SK-N-SH treated with all-trans-retinoic acid at 6 μM for 48 hours (cell line): Measurements from ENCODE around the gene ERCC8.

ENCODE experiments used
- ATAC-seq: fragments of 200-7000 bp; cut with Tn5 transposase; 3 replicates; pipeline ENCODE4 v1.9.1; 2020; ENCODE audit warnings: mild to moderate bottlenecking, moderate library complexity
- ARNTL ChIP-seq: fragments of 450-650 bp; formaldehyde crosslinking; IDR thresholded peaks from 2 replicates; pipeline ENCODE4 v1.5.0; 2020; ENCODE audit warnings: low read depth, mild to moderate bottlenecking, moderate library complexity, borderline replicate concordance
- BACH2 ChIP-seq: fragments of 250-450 bp; sonication (Bioruptor Pico); IDR thresholded peaks from 2 replicates; pipeline ENCODE4 v1.9.0; 2021; ENCODE audit warnings: mild to moderate bottlenecking, borderline replicate concordance
- CSDC2 ChIP-seq: fragments of 250-450 bp; sonication (Bioruptor Pico); IDR thresholded peaks from 2 replicates; pipeline ENCODE4 v1.5.0; 2020; ENCODE audit warnings: mild to moderate bottlenecking, moderate library complexity
- ESRRG ChIP-seq: fragments of 250-450 bp; sonication (Bioruptor Pico); IDR thresholded peaks from 2 replicates; pipeline ENCODE4 v1.6.1; 2021; ENCODE audit warnings: mild to moderate bottlenecking
- GLIS3 ChIP-seq: fragments of 250-450 bp; sonication (Bioruptor Pico); IDR thresholded peaks from 2 replicates; pipeline ENCODE4 v1.5.0; 2020; ENCODE audit warnings: mild to moderate bottlenecking, moderate library complexity
- ISL1 ChIP-seq: fragments of 250-450 bp; sonication (Bioruptor Pico); IDR thresholded peaks from 2 replicates; pipeline ENCODE4 v2.1.2; 2022; ENCODE audit warnings: mild to moderate bottlenecking, moderate library complexity
- OSR1 ChIP-seq: fragments of 250-450 bp; sonication (Bioruptor Pico); IDR thresholded peaks from 2 replicates; pipeline ENCODE4 v1.8.0; 2022; ENCODE audit warnings: moderate library complexity, mild to moderate bottlenecking, inconsistent platforms
- PPARA ChIP-seq: fragments of 250-450 bp; sonication (Bioruptor Pico); IDR thresholded peaks from 2 replicates; pipeline ENCODE4 v1.5.0; 2020; ENCODE audit warnings: mild to moderate bottlenecking, borderline replicate concordance
- RARB ChIP-seq: fragments of 250-450 bp; sonication (Bioruptor Pico); IDR thresholded peaks from 2 replicates; pipeline ENCODE4 v1.8.0; 2021; ENCODE audit warnings: mild to moderate bottlenecking, moderate library complexity
- SNAI2 ChIP-seq: fragments of 250-450 bp; sonication (Bioruptor Pico); IDR thresholded peaks from 2 replicates; pipeline ENCODE4 v1.5.0; 2020; ENCODE audit warnings: mild to moderate bottlenecking, moderate library complexity
- TCF4 ChIP-seq: fragments of 250-450 bp; sonication (Bioruptor Pico); IDR thresholded peaks from 2 replicates; pipeline ENCODE4 v1.8.0; 2021; ENCODE audit warnings: mild to moderate bottlenecking, moderate library complexity, borderline replicate concordance
- TOX ChIP-seq: fragments of 250-450 bp; sonication (Bioruptor Pico); IDR thresholded peaks from 2 replicates; pipeline ENCODE4 v1.8.0; 2021; ENCODE audit warnings: mild to moderate bottlenecking, moderate library complexity, borderline replicate concordance
- ZC3H10 ChIP-seq: fragments of 250-450 bp; sonication (Bioruptor Pico); IDR thresholded peaks from 2 replicates; pipeline ENCODE4 v1.5.1; 2021; ENCODE audit warnings: mild to moderate bottlenecking, moderate library complexity
- ZFP3 ChIP-seq: fragments of 250-450 bp; sonication (Bioruptor Pico); IDR thresholded peaks from 2 replicates; pipeline ENCODE4 v1.5.0; 2020; ENCODE audit warnings: mild to moderate bottlenecking, moderate library complexity
- ZFP30 ChIP-seq: fragments of 450-650 bp; formaldehyde crosslinking; IDR thresholded peaks from 2 replicates; pipeline ENCODE4 v1.5.0; 2022; ENCODE audit warnings: mild to moderate bottlenecking, moderate library complexity
- ZNF565 ChIP-seq: fragments of 450-650 bp; formaldehyde crosslinking; conservative IDR thresholded peaks from 2 replicates; pipeline ENCODE4 v1.5.0; 2020; ENCODE audit warnings: low read depth, mild to moderate bottlenecking, moderate library complexity
- TF ChIP-seq, protein P1 (sequence below): fragments of 250-450 bp; sonication (Bioruptor Pico); IDR thresholded peaks from 2 replicates; pipeline ENCODE4 v1.8.0; 2021; ENCODE audit warnings: low read depth, mild to moderate bottlenecking, moderate library complexity, borderline replicate concordance
- TF ChIP-seq, protein P2 (sequence below): fragments of 250-450 bp; sonication (Bioruptor Pico); IDR thresholded peaks from 2 replicates; pipeline ENCODE4 v1.8.0; 2020; ENCODE audit warnings: mild to moderate bottlenecking, moderate library complexity, borderline replicate concordance
- TF ChIP-seq, protein P3 (sequence below): fragments of 250-450 bp; sonication (Bioruptor Pico); IDR thresholded peaks from 2 replicates; pipeline ENCODE4 v1.5.1; 2020; ENCODE audit warnings: low read depth, mild to moderate bottlenecking, moderate library complexity
- TF ChIP-seq, protein P4 (sequence below): fragments of 250-450 bp; sonication (Bioruptor Pico); IDR thresholded peaks from 2 replicates; pipeline ENCODE4 v1.5.0; 2020; ENCODE audit warnings: mild to moderate bottlenecking, moderate library complexity

The ERCC8 gene, protein sequence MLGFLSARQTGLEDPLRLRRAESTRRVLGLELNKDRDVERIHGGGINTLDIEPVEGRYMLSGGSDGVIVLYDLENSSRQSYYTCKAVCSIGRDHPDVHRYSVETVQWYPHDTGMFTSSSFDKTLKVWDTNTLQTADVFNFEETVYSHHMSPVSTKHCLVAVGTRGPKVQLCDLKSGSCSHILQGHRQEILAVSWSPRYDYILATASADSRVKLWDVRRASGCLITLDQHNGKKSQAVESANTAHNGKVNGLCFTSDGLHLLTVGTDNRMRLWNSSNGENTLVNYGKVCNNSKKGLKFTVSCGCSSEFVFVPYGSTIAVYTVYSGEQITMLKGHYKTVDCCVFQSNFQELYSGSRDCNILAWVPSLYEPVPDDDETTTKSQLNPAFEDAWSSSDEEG

DNA sequence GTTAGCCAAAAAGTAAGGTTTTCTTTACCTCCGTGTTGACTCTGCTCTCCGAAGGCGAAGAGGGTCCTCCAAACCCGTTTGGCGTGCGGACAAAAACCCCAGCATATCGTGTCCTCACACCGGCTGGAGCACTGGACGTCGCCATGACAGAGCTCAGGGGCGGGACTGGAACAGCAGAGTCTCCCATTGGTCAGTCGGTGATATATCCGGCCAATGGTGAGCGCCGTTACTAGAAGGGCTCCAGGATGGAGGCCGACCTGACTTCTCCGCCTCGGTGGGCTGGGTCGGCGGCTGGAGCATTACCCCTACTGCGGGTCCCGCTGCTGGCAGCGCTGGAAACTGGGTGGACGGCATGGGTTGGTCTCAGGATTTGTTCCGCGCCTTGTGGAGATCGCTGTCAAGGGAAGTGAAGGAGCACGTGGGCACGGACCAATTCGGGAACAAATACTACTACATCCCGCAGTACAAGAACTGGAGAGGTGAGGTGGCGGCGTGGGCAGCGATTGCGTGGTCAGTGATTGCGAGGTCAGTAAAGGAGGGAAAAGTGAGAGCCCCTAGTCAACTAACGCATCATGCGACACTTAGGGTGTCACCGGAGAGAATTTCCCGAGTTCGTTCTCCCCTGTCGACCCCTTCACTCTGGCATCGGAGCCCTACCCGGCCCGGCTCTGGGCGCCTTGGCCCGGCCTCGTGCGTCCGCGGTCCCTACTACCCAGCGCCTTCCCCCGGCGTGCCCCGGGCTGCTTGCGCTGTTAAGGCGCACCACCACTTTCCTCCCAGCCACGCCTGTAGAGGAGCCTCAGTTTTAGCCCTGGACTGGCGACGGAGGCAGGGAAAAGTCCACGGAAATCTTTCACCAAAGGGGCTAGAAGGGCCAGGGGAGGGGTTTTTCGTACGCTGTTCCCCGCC, at the start of gene ERCC8, which contains the start of gene NDUFAF2:
ERCC8 (minus strand) TSS at position 167 of the 909 bp plus-strand sequence; CDS start at position 105, 62 bp downstream.
NDUFAF2 (plus strand) TSS at position 302 of the 909 bp plus-strand sequence; CDS start at position 353, 51 bp downstream.
- peak; percentile 99 for ATAC-seq
- TF ChIP-seq ISL1 (CRISPR knock-in tag) = no peak
- TF ChIP-seq, protein P1, sequence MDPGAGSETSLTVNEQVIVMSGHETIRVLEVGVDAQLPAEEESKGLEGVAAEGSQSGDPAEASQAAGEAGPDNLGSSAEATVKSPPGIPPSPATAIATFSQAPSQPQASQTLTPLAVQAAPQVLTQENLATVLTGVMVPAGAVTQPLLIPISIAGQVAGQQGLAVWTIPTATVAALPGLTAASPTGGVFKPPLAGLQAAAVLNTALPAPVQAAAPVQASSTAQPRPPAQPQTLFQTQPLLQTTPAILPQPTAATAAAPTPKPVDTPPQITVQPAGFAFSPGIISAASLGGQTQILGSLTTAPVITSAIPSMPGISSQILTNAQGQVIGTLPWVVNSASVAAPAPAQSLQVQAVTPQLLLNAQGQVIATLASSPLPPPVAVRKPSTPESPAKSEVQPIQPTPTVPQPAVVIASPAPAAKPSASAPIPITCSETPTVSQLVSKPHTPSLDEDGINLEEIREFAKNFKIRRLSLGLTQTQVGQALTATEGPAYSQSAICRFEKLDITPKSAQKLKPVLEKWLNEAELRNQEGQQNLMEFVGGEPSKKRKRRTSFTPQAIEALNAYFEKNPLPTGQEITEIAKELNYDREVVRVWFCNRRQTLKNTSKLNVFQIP (CRISPR knock-in tag) = no peak
- TF ChIP-seq TCF4 = no peak
- TF ChIP-seq ZFP3 = no peak
- TF ChIP-seq OSR1 = no peak
- TF ChIP-seq, protein P2, sequence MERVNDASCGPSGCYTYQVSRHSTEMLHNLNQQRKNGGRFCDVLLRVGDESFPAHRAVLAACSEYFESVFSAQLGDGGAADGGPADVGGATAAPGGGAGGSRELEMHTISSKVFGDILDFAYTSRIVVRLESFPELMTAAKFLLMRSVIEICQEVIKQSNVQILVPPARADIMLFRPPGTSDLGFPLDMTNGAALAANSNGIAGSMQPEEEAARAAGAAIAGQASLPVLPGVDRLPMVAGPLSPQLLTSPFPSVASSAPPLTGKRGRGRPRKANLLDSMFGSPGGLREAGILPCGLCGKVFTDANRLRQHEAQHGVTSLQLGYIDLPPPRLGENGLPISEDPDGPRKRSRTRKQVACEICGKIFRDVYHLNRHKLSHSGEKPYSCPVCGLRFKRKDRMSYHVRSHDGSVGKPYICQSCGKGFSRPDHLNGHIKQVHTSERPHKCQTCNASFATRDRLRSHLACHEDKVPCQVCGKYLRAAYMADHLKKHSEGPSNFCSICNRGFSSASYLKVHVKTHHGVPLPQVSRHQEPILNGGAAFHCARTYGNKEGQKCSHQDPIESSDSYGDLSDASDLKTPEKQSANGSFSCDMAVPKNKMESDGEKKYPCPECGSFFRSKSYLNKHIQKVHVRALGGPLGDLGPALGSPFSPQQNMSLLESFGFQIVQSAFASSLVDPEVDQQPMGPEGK (CRISPR knock-in tag) = no peak
- TF ChIP-seq, protein P3, sequence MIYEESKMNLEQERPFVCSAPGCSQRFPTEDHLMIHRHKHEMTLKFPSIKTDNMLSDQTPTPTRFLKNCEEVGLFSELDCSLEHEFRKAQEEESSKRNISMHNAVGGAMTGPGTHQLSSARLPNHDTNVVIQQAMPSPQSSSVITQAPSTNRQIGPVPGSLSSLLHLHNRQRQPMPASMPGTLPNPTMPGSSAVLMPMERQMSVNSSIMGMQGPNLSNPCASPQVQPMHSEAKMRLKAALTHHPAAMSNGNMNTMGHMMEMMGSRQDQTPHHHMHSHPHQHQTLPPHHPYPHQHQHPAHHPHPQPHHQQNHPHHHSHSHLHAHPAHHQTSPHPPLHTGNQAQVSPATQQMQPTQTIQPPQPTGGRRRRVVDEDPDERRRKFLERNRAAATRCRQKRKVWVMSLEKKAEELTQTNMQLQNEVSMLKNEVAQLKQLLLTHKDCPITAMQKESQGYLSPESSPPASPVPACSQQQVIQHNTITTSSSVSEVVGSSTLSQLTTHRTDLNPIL = no peak
- no peak for TF ChIP-seq ZNF565 (CRISPR knock-in tag)
- no peak for TF ChIP-seq PPARA
- TF ChIP-seq GLIS3 (CRISPR knock-in tag) = no peak
- no peak for TF ChIP-seq CSDC2 (CRISPR knock-in tag)
- TF ChIP-seq, protein P4, sequence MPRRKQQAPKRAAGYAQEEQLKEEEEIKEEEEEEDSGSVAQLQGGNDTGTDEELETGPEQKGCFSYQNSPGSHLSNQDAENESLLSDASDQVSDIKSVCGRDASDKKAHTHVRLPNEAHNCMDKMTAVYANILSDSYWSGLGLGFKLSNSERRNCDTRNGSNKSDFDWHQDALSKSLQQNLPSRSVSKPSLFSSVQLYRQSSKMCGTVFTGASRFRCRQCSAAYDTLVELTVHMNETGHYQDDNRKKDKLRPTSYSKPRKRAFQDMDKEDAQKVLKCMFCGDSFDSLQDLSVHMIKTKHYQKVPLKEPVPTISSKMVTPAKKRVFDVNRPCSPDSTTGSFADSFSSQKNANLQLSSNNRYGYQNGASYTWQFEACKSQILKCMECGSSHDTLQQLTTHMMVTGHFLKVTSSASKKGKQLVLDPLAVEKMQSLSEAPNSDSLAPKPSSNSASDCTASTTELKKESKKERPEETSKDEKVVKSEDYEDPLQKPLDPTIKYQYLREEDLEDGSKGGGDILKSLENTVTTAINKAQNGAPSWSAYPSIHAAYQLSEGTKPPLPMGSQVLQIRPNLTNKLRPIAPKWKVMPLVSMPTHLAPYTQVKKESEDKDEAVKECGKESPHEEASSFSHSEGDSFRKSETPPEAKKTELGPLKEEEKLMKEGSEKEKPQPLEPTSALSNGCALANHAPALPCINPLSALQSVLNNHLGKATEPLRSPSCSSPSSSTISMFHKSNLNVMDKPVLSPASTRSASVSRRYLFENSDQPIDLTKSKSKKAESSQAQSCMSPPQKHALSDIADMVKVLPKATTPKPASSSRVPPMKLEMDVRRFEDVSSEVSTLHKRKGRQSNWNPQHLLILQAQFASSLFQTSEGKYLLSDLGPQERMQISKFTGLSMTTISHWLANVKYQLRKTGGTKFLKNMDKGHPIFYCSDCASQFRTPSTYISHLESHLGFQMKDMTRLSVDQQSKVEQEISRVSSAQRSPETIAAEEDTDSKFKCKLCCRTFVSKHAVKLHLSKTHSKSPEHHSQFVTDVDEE (CRISPR knock-in tag) = no peak
- TF ChIP-seq ZC3H10 = no peak
- no peak for TF ChIP-seq ZFP30 (CRISPR knock-in tag)
- no peak for TF ChIP-seq RARB (CRISPR knock-in tag)
- TF ChIP-seq, all 23 proteins: peak for 0

DNA sequence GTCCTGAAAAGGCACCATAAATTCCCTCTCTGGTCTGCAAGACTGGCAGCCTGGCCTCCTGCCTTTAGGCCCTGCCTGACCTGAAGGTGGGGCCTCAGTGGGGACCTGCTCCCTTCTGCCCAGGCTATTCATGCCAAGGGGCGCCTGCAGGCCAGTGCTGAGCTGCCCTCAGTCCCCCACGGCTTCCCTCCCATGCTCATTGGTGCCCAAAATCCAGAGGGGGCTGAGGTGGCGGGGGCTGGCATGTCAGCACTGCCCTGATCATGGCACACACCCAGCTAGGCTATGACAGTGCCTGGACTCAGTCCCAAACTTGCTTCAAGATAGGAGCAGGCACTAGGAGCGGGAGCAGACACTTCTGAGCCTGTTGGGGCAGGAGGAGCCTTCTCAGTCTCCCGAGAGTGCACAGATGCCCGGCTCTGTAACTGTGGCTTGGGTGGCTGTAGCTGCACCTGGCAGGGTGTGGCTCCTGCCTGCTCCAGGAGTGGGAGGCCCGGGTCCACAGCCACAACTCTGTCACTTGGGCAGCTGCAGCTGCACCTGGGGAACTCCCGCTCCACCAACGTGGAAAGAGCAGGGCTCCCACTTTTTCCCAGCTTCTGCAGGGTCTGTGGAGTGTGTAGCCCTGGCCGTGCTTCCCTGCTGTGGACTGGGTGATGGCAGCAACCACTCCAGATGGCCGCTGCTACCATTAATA, 49.2 kb upstream of the ERCC8 start:
- TF ChIP-seq RARB (CRISPR knock-in tag) = no peak
- no peak for TF ChIP-seq SNAI2 (CRISPR knock-in tag)
- TF ChIP-seq TOX = no peak
- no peak for TF ChIP-seq TCF4
- TF ChIP-seq OSR1 = no peak
- no peak for TF ChIP-seq ZFP3
- ATAC-seq = no peak

DNA sequence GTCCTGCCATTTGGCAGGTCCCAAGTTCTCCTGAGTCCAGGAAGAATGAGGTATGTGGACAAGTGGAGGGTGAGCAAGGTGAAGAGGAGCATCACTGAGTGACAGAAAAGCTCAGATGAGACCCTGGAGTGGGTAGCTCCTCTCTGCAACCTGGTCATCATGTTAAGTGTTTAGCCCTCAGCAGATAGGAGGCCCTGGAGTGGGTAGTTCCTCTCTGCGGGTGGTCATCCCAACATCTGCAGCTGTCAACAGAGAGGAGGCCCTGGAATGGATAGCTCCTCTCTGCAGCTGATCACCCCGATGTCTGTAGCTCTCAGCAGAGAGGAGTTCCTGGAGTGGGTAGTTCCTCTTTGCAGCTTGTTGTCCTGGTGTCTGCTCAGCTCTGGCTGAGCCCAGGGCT, 48.6 kb upstream of the ERCC8 start:
- no peak for ATAC-seq
- no peak for TF ChIP-seq ISL1 (CRISPR knock-in tag)
- no peak for TF ChIP-seq PPARA
- TF ChIP-seq ZFP30 (CRISPR knock-in tag) = no peak
- no peak for TF ChIP-seq RARB (CRISPR knock-in tag)
- TF ChIP-seq, protein P1 (CRISPR knock-in tag) = no peak
- no peak for TF ChIP-seq ZFP3
- no peak for TF ChIP-seq BACH2 (CRISPR knock-in tag)
- TF ChIP-seq, protein P4 (CRISPR knock-in tag) = no peak
- TF ChIP-seq ARNTL (CRISPR knock-in tag) = no peak
- TF ChIP-seq TCF4 = no peak
- TF ChIP-seq ESRRG (CRISPR knock-in tag) = no peak
